IPS-15b (cell line): ENCODE measurements around the gene SLC30A10.
A peak's percentile ranks its signal among the peaks of the same experiment; 100 is the strongest.
"Not testable (repeated sequence)": the region's sequence is repeated elsewhere in the genome, so short reads cannot be mapped to it uniquely, and the experiment has no call there.

Source experiments
- H3K27me3 ChIP-seq: one replicate; pipeline ENCODE4 v1.6.1; 2013; ENCODE audit warnings: low read length; ENCODE audit not compliant: control insufficient read depth, insufficient read depth
- H3K36me3 ChIP-seq: one replicate; pipeline ENCODE4 v1.6.1; 2013; ENCODE audit warnings: low read length; ENCODE audit not compliant: control insufficient read depth, insufficient read depth
- H3K4me1 ChIP-seq: one replicate; pipeline ENCODE4 v1.6.1; 2013; ENCODE audit warnings: mild to moderate bottlenecking, low read length; ENCODE audit not compliant: control insufficient read depth, insufficient read depth
- H3K4me3 ChIP-seq: one replicate; pipeline ENCODE4 v1.5.1; 2013; ENCODE audit warnings: low read depth, low read length
- H3K9ac ChIP-seq: one replicate; pipeline ENCODE4 v1.6.1; 2013; ENCODE audit warnings: low read depth, mild to moderate bottlenecking, low read length
- H3K9me3 ChIP-seq: one replicate; pipeline ENCODE4 v1.6.1; 2013; ENCODE audit warnings: mild to moderate bottlenecking, low read length; ENCODE audit not compliant: control insufficient read depth, insufficient read depth

Gene SLC30A10

DNA sequence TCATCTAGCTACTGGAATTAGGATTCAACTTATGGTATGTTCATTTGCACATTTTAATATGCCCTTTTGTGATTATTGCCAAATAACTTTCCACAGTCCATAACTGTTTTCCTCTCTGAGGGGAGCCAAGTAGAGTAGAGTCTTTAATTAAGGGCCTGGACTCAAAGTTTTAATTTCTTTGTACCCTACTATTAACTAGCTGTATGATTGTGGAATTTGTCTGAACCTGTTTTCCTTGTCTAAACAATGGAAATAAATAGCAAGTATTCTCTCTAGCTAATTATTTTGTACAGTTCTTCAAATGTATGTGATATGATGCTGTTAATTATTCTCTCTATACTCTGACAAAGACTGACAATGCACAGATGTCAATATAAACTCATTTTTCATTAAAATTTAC is 24.0 kb upstream of the SLC30A10 start:
- H3K4me3 ChIP-seq, result no peak overlapping the region
- H3K4me1 ChIP-seq, result no peaks in the 10 kb centered on the region
- no peaks in the 10 kb centered on the region for H3K36me3 ChIP-seq
- no peak overlapping the region for H3K9ac ChIP-seq
- no peaks in the 10 kb centered on the region for H3K9me3 ChIP-seq
- H3K27me3 ChIP-seq, result no peaks in the 10 kb centered on the region

DNA sequence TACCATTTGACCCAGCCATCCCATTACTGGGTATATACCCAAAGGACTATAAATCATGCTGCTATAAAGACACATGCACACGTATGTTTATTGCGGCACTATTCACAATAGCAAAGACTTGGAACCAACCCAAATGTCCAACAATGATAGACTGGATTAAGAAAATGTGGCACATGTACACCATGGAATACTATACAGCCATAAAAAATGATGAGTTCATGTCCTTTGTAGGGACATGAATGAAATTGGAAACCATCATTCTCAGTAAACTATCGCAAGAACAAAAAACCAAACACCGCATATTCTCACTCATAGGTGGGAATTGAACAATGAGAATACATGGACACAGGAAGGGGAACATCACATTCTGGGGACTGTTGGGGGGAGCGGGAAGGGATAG is 20.9 kb upstream of the SLC30A10 start:
- H3K4me3 ChIP-seq, H3K4me1 ChIP-seq, H3K36me3 ChIP-seq, H3K9ac ChIP-seq, H3K9me3 ChIP-seq, H3K27me3 ChIP-seq: not testable (repeated sequence)

DNA sequence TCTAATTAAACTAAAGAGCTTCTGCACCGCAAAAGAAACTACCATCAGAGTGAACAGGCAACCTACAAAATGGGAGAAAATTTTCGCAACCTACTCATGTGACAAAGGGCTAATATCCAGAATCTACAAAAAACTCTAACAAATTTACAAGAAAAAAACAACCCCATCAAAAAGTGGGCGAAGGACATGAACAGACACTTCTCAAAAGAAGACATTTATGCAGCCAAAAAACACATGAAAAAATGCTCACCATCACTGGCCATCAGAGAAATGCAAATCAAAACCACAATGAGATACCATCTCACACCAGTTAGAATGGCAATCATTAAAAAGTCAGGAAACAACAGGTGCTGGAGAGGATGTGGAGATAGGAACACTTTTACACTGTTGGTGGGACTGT is 20.4 kb upstream of the SLC30A10 start:
- H3K9me3 ChIP-seq, H3K36me3 ChIP-seq, H3K9ac ChIP-seq, H3K4me3 ChIP-seq, H3K4me1 ChIP-seq, H3K27me3 ChIP-seq: not testable (repeated sequence)

DNA sequence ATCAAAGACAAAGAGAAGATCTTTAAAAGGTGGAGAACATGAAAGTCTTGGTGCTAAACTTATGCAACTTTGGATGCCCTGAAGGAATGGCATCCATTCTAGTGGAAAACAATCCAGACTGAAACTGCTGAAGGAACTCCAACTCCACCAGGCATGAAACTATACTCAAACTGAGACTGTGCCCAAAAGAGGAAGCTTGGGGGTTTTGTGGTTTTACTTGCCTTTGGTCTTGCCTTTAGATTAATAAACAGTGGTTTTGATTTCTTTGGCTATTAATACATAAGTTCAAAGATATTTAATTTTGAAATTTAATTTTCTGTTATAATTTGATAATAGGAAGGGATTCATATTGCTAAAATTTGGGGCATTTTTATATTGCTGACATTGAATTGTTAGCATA is 17.4 kb upstream of the SLC30A10 start:
- H3K9me3 ChIP-seq, result no peaks in the 10 kb centered on the region
- H3K36me3 ChIP-seq, result no peaks in the 10 kb centered on the region
- H3K4me1 ChIP-seq, result no peaks in the 10 kb centered on the region
- H3K9ac ChIP-seq, result no peak overlapping the region
- no peak overlapping the region for H3K4me3 ChIP-seq
- no peaks in the 10 kb centered on the region for H3K27me3 ChIP-seq

DNA sequence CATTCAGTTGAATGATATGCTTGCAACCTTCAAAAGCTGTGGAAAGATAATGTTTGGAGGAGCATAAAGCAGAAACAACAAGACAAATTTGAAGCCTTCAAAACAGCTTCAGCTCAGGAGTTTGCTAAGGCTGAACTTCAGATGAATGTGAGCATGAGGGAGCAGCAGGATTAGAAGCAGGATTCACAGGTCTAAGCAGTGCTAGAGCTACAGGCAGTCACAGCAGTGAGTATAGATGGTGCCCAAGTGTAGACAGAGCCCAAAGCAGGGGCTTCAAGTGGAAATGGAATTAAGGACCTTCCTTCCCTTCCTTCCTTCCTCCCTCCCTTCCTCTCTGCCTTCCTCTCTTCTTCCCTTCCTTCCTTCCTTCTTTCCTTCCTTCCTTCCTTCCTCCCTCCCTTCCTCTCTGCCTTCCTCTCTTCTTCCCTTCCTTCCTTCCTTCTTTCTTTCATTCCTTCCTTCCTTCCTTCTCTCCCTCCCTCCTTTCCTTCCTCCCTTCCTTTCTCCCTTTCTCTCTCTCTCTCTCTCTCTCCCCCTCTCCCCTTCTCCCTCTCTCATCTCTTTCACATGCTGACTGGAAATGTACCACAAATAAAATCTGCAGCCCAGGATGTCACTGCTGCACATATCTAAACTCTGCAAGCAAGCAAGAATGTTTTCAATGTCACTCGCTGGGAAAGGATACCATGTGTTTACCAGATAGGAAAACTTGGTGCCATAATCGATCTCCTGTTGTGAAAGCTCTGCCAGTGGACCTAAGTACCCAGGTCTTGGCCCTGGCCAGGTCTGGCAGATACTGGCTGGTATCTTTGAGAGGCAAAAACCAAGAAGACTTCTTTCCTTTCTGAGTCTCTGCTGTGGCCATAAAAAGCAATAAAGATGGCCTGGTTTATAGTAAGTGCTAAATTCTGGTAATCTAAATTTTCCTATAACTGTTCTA is 13.1 kb upstream of the SLC30A10 start:
- no peaks in the 10 kb centered on the region for H3K9me3 ChIP-seq
- no peak overlapping the region for H3K4me3 ChIP-seq
- no peaks in the 10 kb centered on the region for H3K36me3 ChIP-seq
- no peaks in the 10 kb centered on the region for H3K4me1 ChIP-seq
- no peaks in the 10 kb centered on the region for H3K27me3 ChIP-seq
- H3K9ac ChIP-seq, result no peak overlapping the region

DNA sequence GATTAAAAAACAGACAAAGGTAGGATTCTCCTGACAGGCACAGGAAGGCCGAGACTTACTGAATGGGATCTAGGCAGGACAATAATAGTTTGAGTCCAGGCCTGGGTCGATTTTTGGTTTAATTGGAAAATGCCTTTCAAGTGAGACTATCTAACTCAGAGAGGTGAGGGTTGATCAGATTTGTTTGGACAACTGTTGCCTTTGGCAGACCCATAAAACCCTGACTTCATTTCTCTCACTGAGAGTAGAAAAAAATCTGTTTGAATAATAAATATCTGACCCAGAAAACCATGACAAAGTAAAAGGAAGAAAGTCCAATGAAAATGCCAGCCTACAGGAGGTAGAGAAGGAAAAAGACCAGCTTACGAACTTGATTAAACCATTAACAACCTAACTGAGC is 12.3 kb upstream of the SLC30A10 start:
- Histone ChIP-seq H3K4me1 (no peaks in the 10 kb centered on the region), H3K36me3 (no peaks in the 10 kb centered on the region), H3K27me3 (no peaks in the 10 kb centered on the region), H3K4me3 (no peak overlapping the region), H3K9ac (no peak overlapping the region), H3K9me3 (no peaks in the 10 kb centered on the region)

DNA sequence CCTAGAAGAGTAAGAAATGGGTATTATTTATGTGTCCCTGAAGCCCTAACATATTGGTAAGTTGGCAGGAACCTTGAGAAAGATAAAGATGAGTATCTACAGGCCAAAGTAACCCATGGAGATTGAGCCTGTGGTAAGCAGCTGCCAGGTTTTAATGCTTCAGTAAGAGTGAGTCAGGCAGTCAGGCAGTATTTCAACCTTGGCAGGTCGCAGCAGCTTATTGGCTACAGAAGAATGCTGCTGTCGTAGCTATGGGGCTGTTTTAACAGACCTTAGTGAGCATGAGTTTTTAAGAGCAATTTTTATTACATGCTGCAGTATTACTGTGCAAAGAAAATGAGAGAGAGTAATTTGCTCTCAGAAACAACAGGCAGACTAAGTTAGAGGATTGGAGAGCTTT is 10.3 kb upstream of the SLC30A10 start:
- Histone ChIP-seq H3K9ac (no peak overlapping the region), H3K4me1 (no peaks in the 10 kb centered on the region), H3K36me3 (no peaks in the 10 kb centered on the region), H3K4me3 (no peak overlapping the region), H3K9me3 (no peaks in the 10 kb centered on the region), H3K27me3 (no peaks in the 10 kb centered on the region)

DNA sequence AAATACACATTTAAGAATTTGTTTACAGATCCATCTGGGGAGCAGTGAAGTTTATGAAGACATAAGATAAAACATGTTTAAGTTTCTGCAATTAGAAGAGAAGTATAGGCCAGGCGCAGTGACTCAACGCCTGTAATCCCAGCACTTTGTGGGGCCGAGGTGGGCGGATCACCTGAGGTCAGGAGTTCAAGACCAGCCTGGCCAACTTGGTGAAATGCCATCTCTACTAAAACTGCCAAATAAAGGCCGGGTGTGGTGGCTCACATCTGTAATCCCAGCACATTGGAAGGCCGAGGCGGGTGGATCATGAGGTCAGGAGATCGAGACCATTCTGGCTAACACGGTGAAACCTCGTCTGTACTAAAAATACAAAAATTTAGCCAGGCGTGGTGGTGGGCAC is 5.4 kb upstream of the SLC30A10 start:
- H3K27me3 ChIP-seq, H3K9ac ChIP-seq, H3K4me3 ChIP-seq: not testable (repeated sequence)

DNA sequence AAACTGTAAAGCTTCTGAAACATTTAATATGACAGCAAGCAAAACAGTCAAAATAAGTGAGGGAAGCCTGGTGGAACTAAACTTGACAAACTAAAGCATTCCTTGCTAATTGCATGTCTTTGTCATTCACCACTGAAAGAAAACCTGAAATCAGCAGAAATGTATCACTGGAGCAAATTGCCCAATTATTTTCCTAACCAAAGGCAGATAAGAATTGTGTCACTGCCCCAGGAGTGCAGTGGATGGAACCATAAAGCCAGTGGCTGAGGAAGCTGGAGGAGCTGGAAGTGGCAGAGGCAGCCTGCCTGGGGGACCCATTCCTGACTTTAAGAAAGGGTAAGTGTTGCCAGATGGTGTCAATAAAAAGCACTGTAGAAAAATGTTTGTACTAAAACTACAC is 2.7 kb upstream of the SLC30A10 start:
- Histone ChIP-seq H3K9me3 (no peaks in the 10 kb centered on the region), H3K4me3 (no peak overlapping the region), H3K27me3 (peaks cover 35% of the 10 kb centered on the region), H3K9ac (no peak overlapping the region), H3K36me3 (no peaks in the 10 kb centered on the region), H3K4me1 (no peaks in the 10 kb centered on the region)

More for the DNA sequence above, 5.4 kb upstream of the SLC30A10 start:
- not testable (repeated sequence) for H3K36me3 ChIP-seq, H3K9me3 ChIP-seq, H3K4me1 ChIP-seq

DNA sequence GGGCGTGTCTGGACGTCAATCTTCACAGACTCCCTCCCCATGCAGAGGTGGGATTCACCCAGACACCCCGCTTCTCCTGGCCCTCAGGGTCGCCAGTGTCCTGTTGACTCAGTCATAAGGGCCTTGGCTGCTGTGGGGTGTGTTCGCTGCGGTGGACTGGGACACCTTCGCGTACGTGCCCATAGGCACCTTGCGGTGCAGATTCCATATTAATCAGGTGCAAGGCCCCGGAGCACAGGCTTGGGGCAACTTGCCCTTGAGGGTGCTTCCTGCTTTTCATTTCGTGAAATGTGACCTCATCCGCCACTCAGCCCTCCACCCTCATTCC is 398 bp upstream of the SLC30A10 start:
- Histone ChIP-seq H3K4me1 (no peaks in the 10 kb centered on the region), H3K9me3 (no peaks in the 10 kb centered on the region), H3K27me3 (peaks cover 39% of the 10 kb centered on the region), H3K9ac (no peak overlapping the region), H3K36me3 (no peaks in the 10 kb centered on the region), H3K4me3 (peak overlapping the region; percentile 69)

DNA sequence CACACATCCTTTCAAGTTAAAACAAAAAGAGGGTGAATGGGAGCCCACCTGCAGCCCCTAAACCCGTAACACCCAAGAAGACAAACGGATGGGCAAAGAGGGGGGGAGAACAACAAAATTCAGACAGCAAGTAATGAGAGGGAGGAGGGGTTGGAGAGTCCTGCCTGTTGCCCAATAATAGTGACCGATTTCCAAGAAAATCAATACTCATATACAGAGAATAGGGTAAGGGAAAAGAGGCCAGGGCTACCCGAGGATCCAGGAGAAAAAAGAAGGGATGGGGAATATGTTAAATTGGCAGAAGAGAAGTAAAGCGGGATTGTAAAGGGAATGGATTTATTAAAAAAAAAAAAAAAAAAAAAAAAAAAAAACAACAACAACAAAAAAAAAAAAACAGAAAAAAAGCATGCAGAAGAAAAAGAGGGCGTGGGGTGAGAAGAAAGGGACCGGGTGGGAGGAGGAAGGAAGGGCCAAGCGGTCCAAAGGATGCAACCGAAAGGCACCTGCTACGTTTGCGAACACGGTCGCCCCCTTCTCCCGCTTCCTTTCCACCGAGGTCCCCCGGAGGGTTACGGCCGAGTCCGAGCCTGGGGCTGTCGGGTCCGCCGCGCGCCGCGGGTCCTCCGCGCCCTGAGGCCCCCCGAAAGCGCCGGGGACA is 930 bp downstream of the SLC30A10 start:
- Histone ChIP-seq H3K9me3 (no peaks in the 10 kb centered on the region), H3K36me3 (no peaks in the 10 kb centered on the region), H3K4me3 (peak overlapping the region; percentile 69), H3K9ac (no peak overlapping the region), H3K27me3 (peaks cover 39% of the 10 kb centered on the region), H3K4me1 (no peaks in the 10 kb centered on the region)

DNA sequence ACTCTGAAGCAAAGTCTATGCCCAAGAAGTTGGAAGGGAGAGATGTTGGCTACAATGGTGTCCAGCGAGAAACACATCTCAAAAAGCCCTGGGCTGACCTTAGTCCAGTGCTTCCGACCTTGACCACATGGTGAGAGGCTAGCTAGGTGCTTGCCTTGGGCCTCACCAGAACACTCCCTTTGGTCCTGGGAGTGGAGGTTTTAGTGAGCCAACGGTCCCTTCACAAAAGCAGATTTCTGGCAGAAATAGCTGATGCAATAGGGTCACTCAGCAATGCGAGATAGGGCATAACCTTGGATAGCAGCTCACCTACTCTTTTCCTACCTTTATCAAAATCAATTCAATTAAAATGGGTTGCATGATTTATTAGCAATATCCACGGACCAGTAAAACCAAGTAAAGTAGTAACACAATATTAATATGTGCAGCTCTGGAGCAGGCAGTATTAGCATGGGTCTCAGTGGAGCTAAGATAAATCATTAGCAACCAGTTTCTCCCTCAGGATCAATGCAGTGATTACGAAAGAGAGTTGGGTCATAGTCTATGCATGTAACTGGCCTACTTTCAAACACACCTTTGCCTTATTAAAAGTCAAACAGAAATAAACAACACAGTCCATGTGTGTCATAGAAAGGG is 1.9 kb downstream of the SLC30A10 start:
- no peak overlapping the region for H3K4me3 ChIP-seq
- peaks cover 39% of the 10 kb centered on the region for H3K27me3 ChIP-seq
- no peak overlapping the region for H3K9ac ChIP-seq
- no peaks in the 10 kb centered on the region for H3K9me3 ChIP-seq
- no peaks in the 10 kb centered on the region for H3K36me3 ChIP-seq
- no peaks in the 10 kb centered on the region for H3K4me1 ChIP-seq
